GM23248 (cell line): ENCODE measurements around the gene AUP1. TPM values are rescaled to one million over a fixed set of nuclear protein-coding genes. Genes with fewer than 3 reads are reported as not detected.

Experiments
- DNase-seq: peaks from one replicate; pipeline ENCODE4 v3.0.0-alpha.2; 2015
- H2AFZ ChIP-seq: fragments of 200-600 bp; sonication (generic); 2 replicates; pipeline ENCODE4 v1.6.1; 2016; ENCODE audit warnings: antibody characterized with exemption
- H3F3A ChIP-seq: fragments of 200-600 bp; sonication (generic); 2 replicates; pipeline ENCODE4 v1.6.1; 2016; ENCODE audit warnings: mild to moderate bottlenecking, antibody characterized with exemption, mixed run types; ENCODE audit not compliant: insufficient read depth
- H3K27ac ChIP-seq: fragments of 200-600 bp; sonication (generic); 2 replicates; pipeline ENCODE4 v1.5.1; 2016; ENCODE audit warnings: mild to moderate bottlenecking
- H3K27me3 ChIP-seq: fragments of 200-600 bp; sonication (generic); replicated peaks from 2 replicates; pipeline ENCODE4 v1.6.1; 2016; ENCODE audit warnings: mild to moderate bottlenecking; ENCODE audit not compliant: insufficient read depth
- H3K36me3 ChIP-seq: fragments of 200-600 bp; sonication (generic); 2 replicates; pipeline ENCODE4 v1.6.1; 2016; ENCODE audit warnings: low read depth, mild to moderate bottlenecking
- H3K4me1 ChIP-seq: fragments of 200-600 bp; sonication (generic); 2 replicates; pipeline ENCODE4 v1.6.1; 2016; ENCODE audit warnings: mild to moderate bottlenecking; ENCODE audit not compliant: insufficient read depth
- H3K4me2 ChIP-seq: fragments of 200-600 bp; sonication (generic); one replicate; pipeline ENCODE4 v1.6.1; 2016; ENCODE audit warnings: mild to moderate bottlenecking; ENCODE audit not compliant: unreplicated experiment
- H3K4me3 ChIP-seq: fragments of 200-600 bp; sonication (generic); 2 replicates; pipeline ENCODE4 v1.5.1; 2016; ENCODE audit warnings: mild to moderate bottlenecking
- H3K79me2 ChIP-seq: fragments of 200-600 bp; sonication (generic); 2 replicates; pipeline ENCODE4 v1.6.1; 2016; ENCODE audit warnings: mild to moderate bottlenecking; ENCODE audit not compliant: insufficient read depth
- H3K9ac ChIP-seq: fragments of 200-600 bp; sonication (generic); 2 replicates; pipeline ENCODE4 v1.6.1; 2016; ENCODE audit warnings: mild to moderate bottlenecking
- H3K9me2 ChIP-seq: fragments of 200-600 bp; sonication (generic); 2 replicates; pipeline ENCODE4 v1.6.1; 2016; ENCODE audit warnings: mixed run types, mild to moderate bottlenecking, moderate library complexity; ENCODE audit not compliant: insufficient read depth
- H3K9me3 ChIP-seq: fragments of 200-600 bp; sonication (generic); one replicate; pipeline ENCODE4 v1.6.1; 2017; ENCODE audit warnings: low read depth
- H4K20me1 ChIP-seq: fragments of 200-600 bp; sonication (generic); 2 replicates; pipeline ENCODE4 v1.6.0; 2016; ENCODE audit not compliant: insufficient read depth
- EZH2 ChIP-seq: fragments of 200-600 bp; sonication (generic); IDR thresholded peaks from 2 replicates; pipeline ENCODE4 v1.6.1; 2018; ENCODE audit warnings: antibody characterized with exemption, mild to moderate bottlenecking; ENCODE audit not compliant: insufficient read depth, poor library complexity, severe bottlenecking
- EZH2phosphoT487 ChIP-seq: fragments of 200-600 bp; sonication (generic); IDR thresholded peaks from 2 replicates; pipeline ENCODE4 v1.6.1; 2018; ENCODE audit warnings: antibody characterized with exemption, moderate library complexity, mild to moderate bottlenecking, low read depth; ENCODE audit not compliant: insufficient read depth
- WGBS, 2 experiments: methylation state at CpG; one replicate each; pipeline ENCODE4 v1.1.6; 2015 to 2017; ENCODE audit warnings: low lambda C conversion rate in 2 of 2, low coverage in 1 of 2; ENCODE audit errors: missing lambda C conversion rate in 2 of 2; 5-methylcytosine and 5-hydroxymethylcytosine counted together
- in situ Hi-C: fragments of 300-500 bp; cut with MboI; formaldehyde crosslinking; loops from 2 replicates; pipeline ENCODE4 v1.15.0; 2020
- polyA plus RNA-seq: library from polyadenylated mRNA; unstranded; fragments of >200 nt; fragmentation: Nextera tagmentation; extraction: Ambion mirVana; gene quantifications from 2 replicates; pipeline ENCODE4 v1.2.1, GENCODE V29; 2016
- total RNA-seq: library from RNA; depleted of rRNA; stranded (reverse); fragments of >200 nt; shearing (Covaris generic); gene quantifications from 2 replicates; pipeline ENCODE4 v1.2.3, GENCODE V29; 2014

AUP1 gene
- total and polyA plus RNA-seq, 2 experiments from 2014 or later, result 119 to 122 TPM

DNA sequence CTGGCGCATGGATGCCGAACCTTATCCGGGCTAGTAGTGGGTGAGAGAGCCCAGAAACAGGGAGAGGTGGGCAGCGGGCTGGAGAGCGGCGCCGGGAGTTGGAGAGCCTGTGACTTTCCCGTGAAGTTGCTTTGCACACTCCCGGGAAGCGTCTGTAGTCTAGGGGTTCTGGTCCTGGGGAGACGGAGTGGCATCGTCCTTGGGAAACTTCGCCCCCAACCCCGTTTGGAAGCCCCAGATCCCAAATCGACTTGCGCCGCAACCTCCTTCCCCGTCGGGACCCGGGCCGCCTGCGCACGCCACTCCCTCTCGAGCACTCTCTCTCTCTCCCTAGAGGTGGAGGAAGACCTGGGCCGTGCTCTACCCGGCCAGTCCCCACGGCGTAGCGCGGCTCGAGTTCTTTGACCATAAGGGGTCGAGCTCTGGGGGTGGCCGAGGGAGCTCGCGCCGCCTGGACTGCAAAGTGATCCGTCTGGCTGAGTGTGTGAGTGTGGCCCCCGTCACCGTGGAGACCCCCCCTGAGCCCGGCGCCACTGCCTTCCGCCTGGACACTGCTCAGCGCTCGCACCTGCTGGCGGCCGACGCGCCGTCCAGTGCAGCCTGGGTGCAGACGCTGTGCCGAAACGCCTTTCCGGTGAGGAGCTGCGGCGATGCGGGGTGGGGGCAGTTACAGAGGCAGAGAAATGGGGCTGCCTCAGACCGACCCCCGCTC is 25.5 kb upstream of the AUP1 start:
- H3K9me3 ChIP-seq, result no peaks in the 10 kb centered on the region
- no peaks in the 10 kb centered on the region for H3K9me2 ChIP-seq
- H3K4me2 ChIP-seq, result peak overlapping the region; percentile 84
- no peak for TF ChIP-seq EZH2
- TF ChIP-seq EZH2phosphoT487, result no peak
- H3F3A ChIP-seq, result peaks cover 12% of the 10 kb centered on the region; the same call in 1 of the 2 replicates
- peak overlapping the region; percentile 97 for H3K4me3 ChIP-seq
- no peaks in the 10 kb centered on the region for H4K20me1 ChIP-seq
- peak; percentile 67 for DNase-seq
- H3K27me3 ChIP-seq, result no peaks in the 10 kb centered on the region
- peak overlapping the region; percentile 87 for H3K27ac ChIP-seq
- peak overlapping the region; percentile 93 for H2AFZ ChIP-seq
- WGBS, 2 experiments, result 17 to 21% methylated on average over 44 to 58 of the region's 58 CpGs
- H3K36me3 ChIP-seq, result no peaks in the 10 kb centered on the region
- H3K79me2 ChIP-seq, result peaks cover 50% of the 10 kb centered on the region
- in situ Hi-C loops, result no loop called here
- H3K4me1 ChIP-seq, result peaks cover 23% of the 10 kb centered on the region
- peak overlapping the region; percentile 83 for H3K9ac ChIP-seq

DNA sequence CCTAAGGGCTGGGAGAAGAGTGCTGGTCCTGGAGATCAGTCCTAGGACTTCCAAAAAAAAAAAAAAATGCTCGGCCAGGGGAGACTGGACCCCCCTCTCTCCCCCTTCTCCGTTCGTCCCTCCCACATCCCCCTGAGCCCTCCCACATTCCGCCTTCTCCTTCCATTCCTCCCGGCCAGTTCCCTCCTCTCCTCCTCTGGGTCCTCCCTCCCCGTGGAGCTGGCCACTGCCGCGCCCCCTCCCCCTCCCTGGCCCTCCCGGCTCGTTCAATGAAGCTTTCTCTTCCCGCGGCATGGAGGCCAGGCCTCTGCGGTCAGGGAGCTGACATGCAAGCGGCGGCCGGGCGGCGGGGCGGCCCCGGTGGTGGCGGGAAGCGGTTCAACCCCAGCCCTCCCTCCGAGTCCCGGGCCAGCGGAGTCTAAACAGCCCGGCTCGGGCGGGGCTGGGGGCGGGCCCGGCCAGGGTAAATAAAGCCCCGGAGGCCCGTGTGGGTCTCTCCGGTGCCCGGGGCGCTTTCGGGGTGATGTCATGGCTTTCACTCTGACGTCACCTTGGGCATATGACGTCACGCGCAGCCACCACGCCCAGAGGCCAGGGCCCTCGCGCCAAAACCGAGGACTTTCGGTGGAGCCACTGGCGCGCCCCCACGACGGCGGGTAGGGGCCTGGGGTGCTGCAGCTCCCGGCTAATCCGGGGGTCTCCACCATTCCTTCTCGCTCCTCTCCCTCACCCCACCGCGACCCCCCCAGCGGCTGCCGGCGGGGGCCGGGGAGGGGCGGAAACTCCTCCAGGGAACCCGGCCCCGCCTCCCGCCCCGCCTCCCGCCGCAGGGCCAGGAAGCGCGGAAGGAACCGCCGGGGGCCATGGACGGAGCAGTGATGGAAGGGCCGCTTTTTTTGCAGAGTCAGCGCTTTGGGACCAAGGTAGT is 24.6 kb upstream of the AUP1 start, which contains the start of the genes DOK1 and LOXL3:
DOK1 (plus strand) TSS at position 829 of the 928 bp plus-strand sequence; CDS start at position 864, 35 bp downstream.
LOXL3 (minus strand) TSS at position 51 of the 928 bp plus-strand sequence. CDS start 1,308 bp downstream, outside the sequence.
- H3F3A ChIP-seq, result peaks cover 6% of the 10 kb centered on the region; the same call in 1 of the 2 replicates
- no peaks in the 10 kb centered on the region for H3K9me2 ChIP-seq
- no peaks in the 10 kb centered on the region for H3K9me3 ChIP-seq
- H3K79me2 ChIP-seq, result peaks cover 55% of the 10 kb centered on the region
- peak within 1 kb of the TSS; percentile 93 for H2AFZ ChIP-seq
- H3K9ac ChIP-seq, result peak within 1 kb of the TSS; percentile 83
- H3K4me2 ChIP-seq, result peak within 1 kb of the TSS; percentile 84
- H4K20me1 ChIP-seq, result no peaks in the 10 kb centered on the region
- in situ Hi-C loops, result no loop called here
- H3K27me3 ChIP-seq, result no peaks in the 10 kb centered on the region
- peaks cover 31% of the 10 kb centered on the region for H3K4me1 ChIP-seq
- TF ChIP-seq EZH2phosphoT487, result no peak
- TF ChIP-seq EZH2, result no peak
- peak; percentile 92 for DNase-seq
- peak within 1 kb of the TSS; percentile 87 for H3K27ac ChIP-seq
- peak within 1 kb of the TSS; percentile 97 for H3K4me3 ChIP-seq
- 0 to 1% methylated on average over 17 to 67 of the region's 73 CpGs for WGBS, 2 experiments
- H3K36me3 ChIP-seq, result no peaks in the 10 kb centered on the region

DNA sequence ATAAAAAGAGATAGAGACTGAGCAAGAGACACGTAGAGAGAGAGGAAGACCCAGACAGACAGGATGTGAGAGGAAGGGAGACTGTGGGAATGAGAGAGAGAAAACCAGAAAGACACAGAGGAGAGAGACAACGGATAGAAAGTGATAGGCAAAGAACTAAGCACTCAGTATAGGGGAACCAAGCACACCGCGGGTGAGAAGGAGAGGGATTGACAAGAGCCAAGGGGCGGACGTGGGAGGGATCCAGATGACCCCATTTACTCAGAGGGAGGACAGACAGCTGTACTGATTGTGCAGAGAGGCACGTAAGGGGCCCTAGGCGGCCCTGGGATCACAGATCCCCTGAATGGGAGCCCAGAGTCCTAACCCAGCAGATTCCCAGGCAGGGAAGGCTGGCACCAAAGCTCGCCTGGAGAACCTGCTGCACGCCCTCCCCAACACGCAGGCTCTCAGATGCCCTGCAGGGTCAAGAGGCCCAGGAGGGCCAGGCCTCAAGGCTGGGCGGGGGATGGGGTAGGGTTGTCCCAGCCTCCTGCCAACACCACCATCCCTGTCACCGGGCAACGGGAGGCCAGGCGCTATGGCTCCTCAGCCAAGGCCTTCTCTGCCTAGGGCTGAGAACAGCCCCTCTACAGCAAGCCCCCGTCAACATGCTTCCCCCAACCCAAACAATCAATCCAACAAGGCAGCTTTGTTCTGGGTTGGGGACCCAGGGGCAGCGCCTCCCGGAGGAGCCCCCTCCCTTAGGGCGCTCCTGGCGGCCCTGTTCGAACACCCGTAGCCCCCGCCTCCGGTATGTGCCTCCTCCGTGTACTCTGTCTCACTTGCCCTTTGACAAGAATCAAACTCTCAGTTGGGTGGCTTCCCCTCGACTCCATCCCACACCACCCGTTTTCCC is 23.7 kb upstream of the AUP1 start:
- H3K4me3 ChIP-seq, result peak overlapping the region; percentile 97
- WGBS, 2 experiments, result 19 to 23% methylated on average over 26 to 27 of the region's 27 CpGs
- DNase-seq, result peak; percentile 63
- no peaks in the 10 kb centered on the region for H3K36me3 ChIP-seq
- H3K9ac ChIP-seq, result peak overlapping the region; percentile 83
- in situ Hi-C loops, result no loop called here
- peak overlapping the region; percentile 84 for H3K4me2 ChIP-seq
- H3K27me3 ChIP-seq, result no peaks in the 10 kb centered on the region
- TF ChIP-seq EZH2, result no peak
- no peak for TF ChIP-seq EZH2phosphoT487
- H2AFZ ChIP-seq, result peak overlapping the region; percentile 93
- peaks cover 55% of the 10 kb centered on the region for H3K79me2 ChIP-seq
- no peaks in the 10 kb centered on the region for H3K9me3 ChIP-seq
- peaks cover 9% of the 10 kb centered on the region; the same call in 1 of the 2 replicates for H3F3A ChIP-seq
- peaks cover 32% of the 10 kb centered on the region for H3K4me1 ChIP-seq
- H3K27ac ChIP-seq, result peak overlapping the region; percentile 87
- no peaks in the 10 kb centered on the region for H3K9me2 ChIP-seq
- H4K20me1 ChIP-seq, result no peaks in the 10 kb centered on the region
